HG03460 (cell line): Measurements from ENCODE around the gene SULT4A1.

ENCODE experiments used
- ATAC-seq: cut with Tn5 transposase; IDR thresholded peaks from one replicate; pipeline ENCODE4 v1.9.1; 2021; ENCODE audit not compliant: unreplicated experiment

The SULT4A1 gene

GRCh38 chr22:43861529-43861928 is 784 bp downstream of the SULT4A1 start:
- ATAC-seq, result no peak

- no peak for ATAC-seq
These were observed 1.5 kb downstream of the SULT4A1 start for GRCh38 chr22:43860831-43861230.

- ATAC-seq, result no peak
These were observed 2.2 kb downstream of the SULT4A1 start for GRCh38 chr22:43860126-43860525.

GRCh38 chr22:43859621-43860020 is 2.7 kb downstream of the SULT4A1 start:
- ATAC-seq, result no peak

GRCh38 chr22:43859176-43859575 is 3.1 kb downstream of the SULT4A1 start:
- no peak for ATAC-seq

- ATAC-seq, result no peak
These were observed 4.0 kb downstream of the SULT4A1 start for GRCh38 chr22:43858156-43858895.

GRCh38 chr22:43857367-43857766 is 4.9 kb downstream of the SULT4A1 start:
- ATAC-seq, result no peak

GRCh38 chr22:43855431-43855830 is 6.9 kb downstream of the SULT4A1 start:
- ATAC-seq, result no peak

- ATAC-seq, result no peak
These were observed 7.5 kb downstream of the SULT4A1 start for GRCh38 chr22:43854786-43855271.

GRCh38 chr22:43854121-43854785 is 8.1 kb downstream of the SULT4A1 start:
- ATAC-seq, result no peak

GRCh38 chr22:43853328-43853931 is 8.9 kb downstream of the SULT4A1 start:
- ATAC-seq, result no peak

GRCh38 chr22:43852573-43853327 is 9.6 kb downstream of the SULT4A1 start:
- ATAC-seq, result no peak

GRCh38 chr22:43851979-43852307 is 10.4 kb downstream of the SULT4A1 start:
- no peak for ATAC-seq

- ATAC-seq, result no peak
These were observed 11.0 kb downstream of the SULT4A1 start for GRCh38 chr22:43851058-43851978.

- ATAC-seq, result no peak
These were observed 11.8 kb downstream of the SULT4A1 start for GRCh38 chr22:43850529-43850928.

GRCh38 chr22:43849731-43850130 is 12.6 kb downstream of the SULT4A1 start:
- ATAC-seq, result no peak

GRCh38 chr22:43848366-43849171 is 13.7 kb downstream of the SULT4A1 start:
- ATAC-seq, result no peak

GRCh38 chr22:43847376-43848289 is 14.7 kb downstream of the SULT4A1 start:
- ATAC-seq, result no peak

GRCh38 chr22:43846966-43847365 is 15.3 kb downstream of the SULT4A1 start:
- ATAC-seq, result no peak
